Gastroesophageal sphincter (tissue), 3 donors: ENCODE results near the gene RAD51D.

Experiments used
- CTCF ChIP-seq, 4 experiments: fragments of 200-600 bp in 2 of 4; fragments of 450-650 bp in 2 of 4; sonication (generic) in 1 of 4; IDR thresholded peaks; one replicate each; pipeline ENCODE4 v1.5.1; 2017 to 2019; ENCODE audit warnings: antibody characterized with exemption in 4 of 4, mild to moderate bottlenecking in 2 of 4, moderate library complexity in 2 of 4
- EP300 ChIP-seq: sonication (generic); formaldehyde crosslinking; IDR thresholded peaks from one replicate; pipeline ENCODE4 v1.6.1; 2017; ENCODE audit warnings: antibody characterized with exemption, mild to moderate bottlenecking
- POLR2A ChIP-seq, 2 donors: fragments of 450-650 bp; IDR thresholded peaks; one replicate each; pipeline ENCODE4 v1.6.1; 2017; ENCODE audit warnings: antibody characterized with exemption in 2 of 2, mild to moderate bottlenecking in 2 of 2, moderate library complexity in 1 of 2
- POLR2AphosphoS5 ChIP-seq: sonication (generic); formaldehyde crosslinking; IDR thresholded peaks from one replicate; pipeline ENCODE4 v1.6.1; 2017; ENCODE audit warnings: antibody characterized with exemption

GRCh38 chr17:35051183-35051578 is 68.5 kb downstream of the RAD51D start:
- TF ChIP-seq CTCF (IDR thresholded peaks at IDR 0.05) = no peak
- TF ChIP-seq POLR2A (IDR thresholded peaks at IDR 0.05) = no peak
- no peak for TF ChIP-seq POLR2AphosphoS5
- TF ChIP-seq EP300 = no peak
